Karpas-422 (cell line): ENCODE results near the gene GALNT17. TPM values are rescaled to one million over a fixed set of nuclear protein-coding genes. Genes with fewer than 3 reads are reported as not detected.

Experiments
- DNase-seq: peaks from one replicate; pipeline ENCODE4 v3.0.0-alpha.2; 2015
- H2AFZ ChIP-seq: fragments of 200-600 bp; sonication (generic); 2 replicates; pipeline ENCODE4 v1.6.1; 2014; ENCODE audit warnings: antibody characterized with exemption, low read length, mixed read lengths
- H3K27ac ChIP-seq: fragments of 200-600 bp; sonication (generic); 2 replicates; pipeline ENCODE4 v1.5.1; 2014; ENCODE audit warnings: mild to moderate bottlenecking, low read length, moderate library complexity
- H3K27me3 ChIP-seq: fragments of 200-600 bp; sonication (generic); 2 replicates; pipeline ENCODE4 v1.6.1; 2014; ENCODE audit warnings: low read length, mixed read lengths
- H3K36me3 ChIP-seq: fragments of 200-600 bp; sonication (generic); 2 replicates; pipeline ENCODE4 v1.6.1; 2014; ENCODE audit warnings: low read length, mixed read lengths; ENCODE audit not compliant: insufficient read depth
- H3K4me1 ChIP-seq: fragments of 200-600 bp; sonication (generic); 2 replicates; pipeline ENCODE4 v1.6.1; 2014; ENCODE audit warnings: mild to moderate bottlenecking, low read length, mixed read lengths
- H3K4me2 ChIP-seq: fragments of 200-600 bp; sonication (generic); 2 replicates; pipeline ENCODE4 v1.6.1; 2014; ENCODE audit warnings: low read length, low read depth, mild to moderate bottlenecking; ENCODE audit not compliant: poor library complexity, severe bottlenecking
- H3K4me3 ChIP-seq: fragments of 200-600 bp; sonication (generic); 2 replicates; pipeline ENCODE4 v1.5.1; 2014; ENCODE audit warnings: mild to moderate bottlenecking, antibody characterized with exemption, low read length, mixed read lengths
- H3K79me2 ChIP-seq: fragments of 200-600 bp; sonication (generic); 2 replicates; pipeline ENCODE4 v1.6.1; 2014; ENCODE audit warnings: mild to moderate bottlenecking, low read length, mixed read lengths
- H3K9ac ChIP-seq: fragments of 200-600 bp; sonication (generic); 2 replicates; pipeline ENCODE4 v1.6.0; 2014; ENCODE audit warnings: low read length
- H3K9me2 ChIP-seq: fragments of 200-600 bp; sonication (generic), shearing (Covaris generic); replicated peaks from 2 replicates; pipeline ENCODE4 v1.6.0; 2014; ENCODE audit warnings: mild to moderate bottlenecking, low read length, moderate library complexity; ENCODE audit not compliant: insufficient read depth
- H3K9me3 ChIP-seq: fragments of 300-700, 200-600 bp; sonication (generic); 2 replicates; pipeline ENCODE4 v1.6.1; 2014; ENCODE audit warnings: low read length, mixed read lengths
- H4K20me1 ChIP-seq: fragments of 200-600 bp; sonication (generic); 2 replicates; pipeline ENCODE4 v1.6.1; 2014; ENCODE audit warnings: mild to moderate bottlenecking, antibody characterized with exemption, low read length, low read depth; ENCODE audit not compliant: insufficient read depth
- total RNA-seq: library from RNA; depleted of rRNA; stranded (reverse); fragments of >200 nt; shearing (Covaris generic); gene quantifications from 2 replicates; pipeline ENCODE4 v1.2.3, GENCODE V29; 2014; ENCODE audit warnings: low replicate concordance

Gene GALNT17
- total RNA-seq, 1 experiment from 2014 or later: not detected

DNA sequence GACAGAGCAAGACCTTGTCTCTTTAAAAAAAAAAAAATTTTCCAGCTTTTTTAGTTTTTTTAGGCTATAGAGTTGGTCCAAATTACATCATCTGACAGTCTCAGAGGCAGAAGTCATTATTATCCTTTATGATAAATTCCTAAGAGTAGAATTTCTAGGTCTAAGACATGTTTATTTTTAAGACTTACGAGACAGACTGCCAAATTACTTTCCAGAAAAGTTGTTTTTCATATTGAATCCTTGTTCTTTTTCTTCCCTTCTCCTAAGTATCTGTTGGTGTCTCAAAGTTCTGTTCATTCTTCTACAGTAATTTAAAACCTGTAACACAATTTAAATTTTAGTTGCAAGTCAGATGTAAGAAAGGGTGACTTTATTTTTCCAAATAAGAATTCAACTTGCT lies 421.4 kb downstream of the GALNT17 start:
- Histone ChIP-seq H2AFZ (no peak overlapping the region), H3K79me2 (no peaks in the 10 kb centered on the region), H3K9me2 (no peaks in the 10 kb centered on the region)

DNA sequence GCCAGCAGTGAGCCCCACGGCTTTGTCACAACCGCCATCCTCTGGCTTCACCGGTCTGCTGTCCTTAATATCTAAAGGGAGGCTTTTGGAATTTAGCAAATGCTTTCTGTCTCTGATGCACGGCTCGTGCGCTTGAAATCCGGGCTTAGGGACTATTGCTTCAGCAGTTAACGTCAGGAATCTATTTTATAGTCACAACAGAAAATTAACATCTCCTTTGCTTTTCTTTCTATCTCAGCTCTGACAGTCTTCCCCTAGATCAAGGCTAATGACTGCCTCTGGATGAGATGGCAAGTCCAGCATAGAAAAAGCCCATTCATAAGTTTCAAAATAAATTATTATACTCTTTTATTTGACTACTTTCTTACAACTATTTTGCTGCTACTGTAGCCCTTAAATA lies 423.8 kb downstream of the GALNT17 start:
- no peaks in the 10 kb centered on the region for H3K9me2 ChIP-seq
- no peak overlapping the region for H2AFZ ChIP-seq
- no peak overlapping the region for H3K4me2 ChIP-seq
- no peak for DNase-seq
- no peaks in the 10 kb centered on the region for H3K36me3 ChIP-seq
- 0 out of 2 replicates have a peak, but pooled peaks cover 10% of the 10 kb centered on the region for H3K9me3 ChIP-seq
- H3K27ac ChIP-seq: no peak overlapping the region
- no peak overlapping the region for H3K4me3 ChIP-seq
- no peaks in the 10 kb centered on the region for H3K79me2 ChIP-seq
- H3K9ac ChIP-seq: no peak overlapping the region
- H4K20me1 ChIP-seq: no peaks in the 10 kb centered on the region
- H3K27me3 ChIP-seq: no peaks in the 10 kb centered on the region
- no peaks in the 10 kb centered on the region for H3K4me1 ChIP-seq

More for the DNA sequence above, 421.4 kb downstream of the GALNT17 start:
- no peak overlapping the region for H3K4me2 ChIP-seq
- no peaks in the 10 kb centered on the region for H4K20me1 ChIP-seq
- no peak overlapping the region for H3K27ac ChIP-seq
- H3K9me3 ChIP-seq: 0 out of 2 replicates have a peak, but pooled peaks cover 10% of the 10 kb centered on the region
- no peaks in the 10 kb centered on the region for H3K4me1 ChIP-seq
- no peak overlapping the region for H3K4me3 ChIP-seq
- no peaks in the 10 kb centered on the region for H3K36me3 ChIP-seq
- H3K27me3 ChIP-seq: no peaks in the 10 kb centered on the region
- DNase-seq: no peak
- H3K9ac ChIP-seq: no peak overlapping the region

DNA sequence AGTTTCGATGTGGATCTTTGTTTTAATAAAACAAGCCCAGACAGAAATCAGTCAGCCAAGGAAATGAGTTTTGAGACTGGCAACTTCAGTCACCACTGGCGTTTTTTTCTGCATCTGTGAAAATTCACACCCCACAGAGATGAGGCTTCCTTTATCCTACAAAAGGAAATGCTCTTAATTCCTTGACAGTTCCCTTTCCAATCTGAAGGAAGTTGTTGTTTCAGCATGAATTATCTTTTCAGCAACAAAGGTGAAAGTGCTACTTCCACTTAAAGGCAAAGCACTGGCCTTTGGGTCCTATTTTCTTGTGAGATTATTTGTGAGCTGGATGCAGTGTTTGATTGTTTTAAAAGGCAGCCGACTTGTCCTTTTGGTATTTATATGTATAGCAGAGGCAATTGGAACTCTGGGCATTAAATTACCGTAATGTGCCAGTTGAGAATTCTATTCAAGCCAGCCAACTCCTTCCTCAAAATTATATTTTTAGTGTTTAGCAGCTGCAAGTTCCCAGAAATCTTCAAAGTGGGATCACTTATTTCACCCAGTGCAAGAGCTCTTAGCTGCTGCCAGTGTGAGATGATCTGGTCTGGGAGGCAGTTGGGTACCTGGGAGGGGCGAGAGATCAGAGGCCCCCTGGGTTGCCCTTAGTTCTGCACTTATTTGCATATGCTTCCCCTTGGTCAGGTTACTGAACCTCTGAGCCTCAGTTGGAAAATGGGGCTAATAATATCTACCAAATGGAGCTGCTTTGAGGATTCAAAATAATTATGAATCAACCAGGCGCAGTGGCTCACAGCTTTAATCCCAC lies 427.1 kb downstream of the GALNT17 start:
- no peaks in the 10 kb centered on the region for H3K27me3 ChIP-seq
- H3K4me3 ChIP-seq: no peak overlapping the region
- no peaks in the 10 kb centered on the region for H3K36me3 ChIP-seq
- no peak for DNase-seq
- no peak overlapping the region for H3K27ac ChIP-seq
- H3K79me2 ChIP-seq: no peaks in the 10 kb centered on the region
- 0 out of 2 replicates have a peak, but pooled peaks cover 6% of the 10 kb centered on the region for H3K9me3 ChIP-seq
- H3K4me1 ChIP-seq: no peaks in the 10 kb centered on the region
- no peak overlapping the region for H3K4me2 ChIP-seq
- H3K9ac ChIP-seq: no peak overlapping the region
- H3K9me2 ChIP-seq: no peaks in the 10 kb centered on the region
- no peaks in the 10 kb centered on the region for H4K20me1 ChIP-seq
- H2AFZ ChIP-seq: no peak overlapping the region

DNA sequence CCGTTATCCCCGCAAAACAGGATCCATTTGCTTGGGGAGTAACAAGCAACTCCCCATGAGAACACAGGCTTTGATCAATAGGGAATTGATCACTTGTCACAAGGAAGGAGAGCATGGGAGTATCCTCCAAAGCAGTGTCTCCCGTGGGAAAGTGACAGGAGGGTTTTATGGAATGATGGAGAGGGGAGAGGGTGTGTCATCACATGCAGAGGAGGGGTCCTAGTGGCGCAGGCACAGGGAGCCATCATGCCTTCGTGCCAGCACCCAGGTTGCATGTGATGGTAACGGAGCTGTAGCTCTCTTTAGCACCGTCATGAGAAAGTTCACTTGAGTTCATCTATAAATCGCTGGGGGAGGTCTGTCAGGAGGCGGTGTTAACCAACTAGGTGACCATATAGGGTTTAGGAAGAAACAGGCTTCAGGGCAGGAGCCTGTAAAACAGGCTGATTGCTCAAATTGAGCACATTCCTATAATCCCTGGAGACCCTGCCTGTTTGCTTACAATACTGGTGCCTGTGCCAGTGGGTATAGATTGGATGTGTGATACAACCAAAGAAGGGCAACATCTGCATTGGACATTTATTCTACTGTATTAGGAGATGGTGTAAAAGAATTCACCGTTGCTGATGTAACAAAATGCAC lies 428.5 kb downstream of the GALNT17 start:
- Histone ChIP-seq H4K20me1 (no peaks in the 10 kb centered on the region), H3K9me2 (no peaks in the 10 kb centered on the region), H3K79me2 (no peaks in the 10 kb centered on the region), H3K27ac (no peak overlapping the region), H3K4me3 (no peak overlapping the region), H3K27me3 (no peaks in the 10 kb centered on the region), H3K4me2 (no peak overlapping the region), H3K36me3 (no peaks in the 10 kb centered on the region), H3K4me1 (no peaks in the 10 kb centered on the region), H2AFZ (no peak overlapping the region), H3K9me3 (no peaks in the 10 kb centered on the region), H3K9ac (no peak overlapping the region)
- no peak for DNase-seq

DNA sequence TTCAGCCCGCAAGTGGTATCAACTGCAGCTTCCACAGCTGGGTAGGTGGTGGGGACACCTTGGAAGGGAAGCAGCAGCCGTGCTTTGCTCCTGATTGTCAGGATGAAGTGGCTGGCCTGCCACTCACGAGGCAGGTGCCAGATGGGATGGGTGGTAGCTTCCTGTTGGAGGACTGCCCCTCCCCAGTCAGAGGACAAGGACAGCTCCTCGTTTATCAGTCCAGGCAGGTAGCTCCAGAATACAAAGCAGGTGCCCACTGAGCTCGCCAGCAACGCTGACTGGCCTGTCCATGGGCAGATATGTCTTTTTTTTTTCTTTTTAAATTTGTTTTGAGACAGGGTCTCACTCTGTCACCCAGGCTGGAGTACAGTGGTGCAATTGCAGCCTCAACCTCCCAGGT lies 431.3 kb downstream of the GALNT17 start:
- H3K4me2 ChIP-seq: no peak overlapping the region
- no peaks in the 10 kb centered on the region for H4K20me1 ChIP-seq
- no peaks in the 10 kb centered on the region for H3K79me2 ChIP-seq
- no peak overlapping the region for H3K4me3 ChIP-seq
- H3K27ac ChIP-seq: no peak overlapping the region
- H3K36me3 ChIP-seq: no peaks in the 10 kb centered on the region
- DNase-seq: no peak
- H2AFZ ChIP-seq: no peak overlapping the region
- no peaks in the 10 kb centered on the region for H3K4me1 ChIP-seq
- H3K27me3 ChIP-seq: no peaks in the 10 kb centered on the region
- H3K9ac ChIP-seq: no peak overlapping the region
- H3K9me2 ChIP-seq: no peaks in the 10 kb centered on the region
- H3K9me3 ChIP-seq: no peaks in the 10 kb centered on the region

DNA sequence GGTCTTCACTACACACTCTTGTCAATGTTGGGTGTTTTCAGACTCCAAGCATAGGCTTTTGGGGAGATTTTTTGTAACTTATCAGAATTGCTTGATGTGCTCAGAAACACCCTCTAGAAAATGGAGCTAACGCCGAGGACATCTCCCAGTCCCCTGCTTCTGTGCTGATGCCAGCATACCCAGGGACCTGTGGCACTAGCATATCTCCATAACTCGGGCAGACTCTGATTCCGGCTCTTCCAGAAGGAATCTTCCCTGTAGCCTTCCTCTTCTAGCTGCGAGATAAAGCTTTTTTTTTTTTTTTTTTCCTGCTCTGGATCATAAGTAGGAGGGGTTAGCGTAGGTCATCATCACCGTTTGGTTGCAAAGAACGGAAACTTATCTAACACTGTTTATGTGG lies 434.4 kb downstream of the GALNT17 start:
- Histone ChIP-seq H3K27me3 (no peaks in the 10 kb centered on the region), H3K4me1 (no peaks in the 10 kb centered on the region), H3K79me2 (no peaks in the 10 kb centered on the region), H4K20me1 (no peaks in the 10 kb centered on the region), H3K4me3 (no peak overlapping the region), H2AFZ (no peak overlapping the region), H3K9me3 (no peaks in the 10 kb centered on the region), H3K4me2 (no peak overlapping the region), H3K36me3 (no peaks in the 10 kb centered on the region), H3K9me2 (no peaks in the 10 kb centered on the region), H3K27ac (no peak overlapping the region), H3K9ac (no peak overlapping the region)
- no peak for DNase-seq

DNA sequence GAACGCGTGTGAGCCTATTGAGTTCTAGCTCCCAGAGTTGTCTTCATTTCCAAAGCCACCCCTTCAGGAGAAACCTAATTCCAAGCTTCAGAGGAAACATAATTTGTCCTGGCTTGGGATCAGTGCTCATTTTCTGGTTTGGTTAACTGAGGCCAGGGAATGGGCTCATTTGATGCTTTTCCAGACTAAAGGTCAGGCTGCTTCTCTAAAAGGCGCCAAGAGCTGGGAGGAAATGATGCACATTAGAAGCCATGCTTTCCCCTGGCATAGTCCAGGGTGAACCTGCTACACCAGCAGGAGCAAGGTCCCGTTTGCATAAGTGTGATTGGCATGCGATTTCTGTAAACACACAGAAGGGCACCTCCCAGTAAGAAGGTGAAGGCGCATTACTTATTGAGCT lies 435.0 kb downstream of the GALNT17 start:
- DNase-seq: no peak
- no peak overlapping the region for H3K27ac ChIP-seq
- H3K4me3 ChIP-seq: no peak overlapping the region
- H3K9ac ChIP-seq: no peak overlapping the region
- no peak overlapping the region for H3K4me2 ChIP-seq
- H3K27me3 ChIP-seq: no peaks in the 10 kb centered on the region
- H3K36me3 ChIP-seq: no peaks in the 10 kb centered on the region
- H3K9me3 ChIP-seq: no peaks in the 10 kb centered on the region
- H3K9me2 ChIP-seq: no peaks in the 10 kb centered on the region
- no peaks in the 10 kb centered on the region for H4K20me1 ChIP-seq
- no peak overlapping the region for H2AFZ ChIP-seq
- no peaks in the 10 kb centered on the region for H3K4me1 ChIP-seq
- no peaks in the 10 kb centered on the region for H3K79me2 ChIP-seq

DNA sequence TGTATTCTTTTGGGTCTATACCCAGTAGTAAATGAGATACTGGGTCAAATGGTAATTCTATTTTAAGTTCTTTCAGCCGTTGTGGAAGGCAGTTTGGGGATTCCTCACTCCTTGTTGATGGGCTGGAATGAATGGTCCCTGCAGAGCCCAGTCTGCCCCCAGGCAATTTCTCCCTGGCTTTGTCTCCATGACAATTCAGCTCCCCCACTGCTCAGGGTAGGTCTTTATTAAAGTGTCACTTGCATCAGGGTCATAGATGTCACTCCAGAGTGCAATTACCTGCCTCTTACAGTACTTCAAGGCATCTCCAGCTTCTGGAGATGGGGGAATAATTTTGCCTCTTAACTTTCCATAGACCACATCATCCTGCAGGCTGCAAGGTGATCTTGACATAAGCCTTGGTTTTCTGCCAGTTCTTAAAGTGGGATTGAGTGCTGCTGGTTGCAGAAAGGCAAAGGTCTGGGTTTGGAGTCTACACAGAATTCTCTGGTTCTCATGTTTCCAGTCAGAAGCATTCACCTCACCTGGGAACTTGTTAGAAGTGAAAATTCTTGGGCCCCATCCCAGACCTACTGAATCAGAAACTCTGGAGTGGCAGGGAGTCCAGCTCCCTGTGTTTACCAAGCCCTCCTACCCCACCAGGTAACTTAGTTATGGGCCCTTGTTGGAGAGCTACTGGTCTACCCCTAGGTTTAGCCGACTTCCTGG lies 442.4 kb downstream of the GALNT17 start:
- DNase-seq: no peak
- Histone ChIP-seq H3K27me3 (no peaks in the 10 kb centered on the region), H3K9me3 (no peaks in the 10 kb centered on the region), H3K4me2 (no peak overlapping the region), H3K79me2 (no peaks in the 10 kb centered on the region), H2AFZ (no peak overlapping the region), H3K4me3 (no peak overlapping the region), H3K9ac (no peak overlapping the region), H3K27ac (no peak overlapping the region), H3K36me3 (no peaks in the 10 kb centered on the region), H3K4me1 (no peaks in the 10 kb centered on the region), H4K20me1 (no peaks in the 10 kb centered on the region), H3K9me2 (no peaks in the 10 kb centered on the region)
